AG10803 (cell line): Measurements from ENCODE around the gene SCCPDH.

Experiments
- DNase-seq: peaks from one replicate; pipeline ENCODE4 v3.0.0; 2010; ENCODE audit warnings: low read depth
- H3K4me3 ChIP-seq: 2 replicates; pipeline ENCODE4 v1.5.1; 2011; ENCODE audit warnings: mild to moderate bottlenecking, low read length, control low read depth
- CTCF ChIP-seq: conservative IDR thresholded peaks from 2 replicates; pipeline ENCODE4 v1.5.1; 2011; ENCODE audit warnings: mild to moderate bottlenecking, low read length, control low read depth, inconsistent platforms

The SCCPDH gene

GRCh38 chr1:246769306-246769705 lies 45.1 kb downstream of the SCCPDH start:
- peak; percentile 99 for DNase-seq
- TF ChIP-seq CTCF, result no peak
- no peak overlapping the region for H3K4me3 ChIP-seq

GRCh38 chr1:246771366-246771765 lies 47.2 kb downstream of the SCCPDH start:
- DNase-seq, result no peak
- H3K4me3 ChIP-seq, result no peak overlapping the region
- no peak for TF ChIP-seq CTCF

GRCh38 chr1:246772686-246773085 lies 48.5 kb downstream of the SCCPDH start:
- no peak overlapping the region for H3K4me3 ChIP-seq
- TF ChIP-seq CTCF, result no peak
- no peak for DNase-seq

GRCh38 chr1:246773213-246773641 lies 49.0 kb downstream of the SCCPDH start:
- DNase-seq, result no peak
- H3K4me3 ChIP-seq, result no peak overlapping the region
- TF ChIP-seq CTCF, result no peak

- no peak for DNase-seq
- no peak for TF ChIP-seq CTCF
- no peak overlapping the region for H3K4me3 ChIP-seq
These were observed 51.5 kb downstream of the SCCPDH start for GRCh38 chr1:246775531-246776385.

GRCh38 chr1:246776923-246777322 lies 52.7 kb downstream of the SCCPDH start:
- no peak for DNase-seq
- TF ChIP-seq CTCF, result no peak
- H3K4me3 ChIP-seq, result no peak overlapping the region

GRCh38 chr1:246778663-246779062 lies 54.5 kb downstream of the SCCPDH start:
- no peak overlapping the region for H3K4me3 ChIP-seq
- TF ChIP-seq CTCF, result no peak

More at GRCh38 chr1:246778663-246779062, 54.5 kb downstream of the SCCPDH start:
- no peak for DNase-seq
